ENCODE measurements around the gene DCAKD. TPM values are rescaled to one million over a fixed set of nuclear protein-coding genes. Genes with fewer than 3 reads are reported as not detected.

Gene DCAKD
- total and polyA plus RNA-seq, 8 donors: 20.5 to 50.8 (median 44.9) TPM

- no peak overlapping the region for H3K27ac ChIP-seq
- H3K4me1 ChIP-seq: no peaks in the 10 kb centered on the region
- no peak for TF ChIP-seq CTCF (IDR thresholded peaks at IDR 0.05)
- H3K27me3 ChIP-seq: peaks cover 0 to 31% of the 10 kb centered on the region in 2 donors
- peaks cover 0 to 5% of the 10 kb centered on the region in 2 donors for H3K9me3 ChIP-seq
- ATAC-seq (no peak), DNase-seq (no peak)
- H3K4me3 ChIP-seq: no peak overlapping the region
- intact Hi-C loops (cut with DNase I): no loop called here
- no peaks in the 10 kb centered on the region for H3K36me3 ChIP-seq
Observed at GRCh38 chr17:44999433-44999832, 52.0 kb downstream of the DCAKD start.

GRCh38 chr17:44998646-44999045, 52.8 kb downstream of the DCAKD start:
- no peaks in the 10 kb centered on the region for H3K36me3 ChIP-seq
- peaks cover 0 to 24% of the 10 kb centered on the region in 2 donors for H3K27me3 ChIP-seq
- no peak for ATAC-seq
- H3K4me3 ChIP-seq: no peak overlapping the region
- TF ChIP-seq CTCF (IDR thresholded peaks at IDR 0.05): no peak
- no peaks in the 10 kb centered on the region for H3K4me1 ChIP-seq
- no peak overlapping the region for H3K27ac ChIP-seq
- DNase-seq: no peak
- H3K9me3 ChIP-seq: peaks cover 0 to 5% of the 10 kb centered on the region in 2 donors
- intact Hi-C loops (cut with DNase I): no loop called here

GRCh38 chr17:44997733-44998520, 53.5 kb downstream of the DCAKD start:
- intact Hi-C loops (cut with DNase I): no loop called here
- Histone ChIP-seq H3K27me3 (peaks cover 0 to 24% of the 10 kb centered on the region in 2 donors), H3K4me3 (no peak overlapping the region), H3K4me1 (no peaks in the 10 kb centered on the region), H3K9me3 (peaks cover 0 to 5% of the 10 kb centered on the region in 2 donors), H3K27ac (no peak overlapping the region), H3K36me3 (no peaks in the 10 kb centered on the region)
- no peak for TF ChIP-seq CTCF (IDR thresholded peaks at IDR 0.05)
- DNase-seq (peak in 1 of 4 donors; percentile 53), ATAC-seq (no peak)

- H3K9me3 ChIP-seq: peaks cover 0 to 5% of the 10 kb centered on the region in 2 donors
- H3K27me3 ChIP-seq: peaks cover 0 to 24% of the 10 kb centered on the region in 2 donors
- no peak overlapping the region for H3K4me3 ChIP-seq
- no peak overlapping the region for H3K27ac ChIP-seq
- ATAC-seq (no peak), DNase-seq (no peak)
- no peak for TF ChIP-seq CTCF (IDR thresholded peaks at IDR 0.05)
- intact Hi-C loops (cut with DNase I): no loop called here
- H3K4me1 ChIP-seq: no peaks in the 10 kb centered on the region
- H3K36me3 ChIP-seq: no peaks in the 10 kb centered on the region
Observed at GRCh38 chr17:44996304-44996703, 55.1 kb downstream of the DCAKD start.

- H3K36me3 ChIP-seq: no peaks in the 10 kb centered on the region
- H3K9me3 ChIP-seq: peaks cover 0 to 5% of the 10 kb centered on the region in 2 donors
- no peak overlapping the region for H3K4me3 ChIP-seq
- H3K27me3 ChIP-seq: peaks cover 0 to 24% of the 10 kb centered on the region in 2 donors
- no peak overlapping the region for H3K27ac ChIP-seq
- TF ChIP-seq CTCF (IDR thresholded peaks at IDR 0.05): no peak
- H3K4me1 ChIP-seq: no peaks in the 10 kb centered on the region
- no peak for ATAC-seq
- intact Hi-C loops (cut with DNase I): no loop called here
- DNase-seq: no peak
Observed at GRCh38 chr17:44995436-44996001, 55.9 kb downstream of the DCAKD start.
